Ishikawa (cell line): ENCODE results near the gene TTC8.

Experiments
- CEBPB ChIP-seq: IDR thresholded peaks from 2 replicates; pipeline ENCODE4 v1.6.1; 2012
- CREB1 ChIP-seq: IDR thresholded peaks from 2 replicates; pipeline ENCODE4 v1.6.1; 2012; ENCODE audit warnings: low read depth
- EGR1 ChIP-seq: IDR thresholded peaks from 2 replicates; pipeline ENCODE4 v1.6.1; 2012
- EP300 ChIP-seq: IDR thresholded peaks from 2 replicates; pipeline ENCODE4 v1.6.1; 2012; ENCODE audit warnings: borderline replicate concordance
- FOXM1 ChIP-seq: IDR thresholded peaks from 2 replicates; pipeline ENCODE4 v1.6.1; 2012; ENCODE audit warnings: low read depth, borderline replicate concordance
- MAX ChIP-seq: IDR thresholded peaks from 2 replicates; pipeline ENCODE4 v1.6.1; 2012
- RAD21 ChIP-seq: IDR thresholded peaks from 2 replicates; pipeline ENCODE4 v1.6.1; 2012; ENCODE audit warnings: low read depth
- REST ChIP-seq: IDR thresholded peaks from 2 replicates; pipeline ENCODE4 v1.6.1; 2012; ENCODE audit warnings: low read depth, mild to moderate bottlenecking
- TAF1 ChIP-seq: IDR thresholded peaks from 2 replicates; pipeline ENCODE4 v1.6.1; 2012; ENCODE audit warnings: low read depth, mild to moderate bottlenecking
- TCF12 ChIP-seq: IDR thresholded peaks from 2 replicates; pipeline ENCODE4 v1.6.1; 2012; ENCODE audit warnings: low read depth
- YY1 ChIP-seq: IDR thresholded peaks from 2 replicates; pipeline ENCODE4 v1.6.1; 2012; ENCODE audit warnings: low read depth
- TF ChIP-seq, protein P1 (sequence below): IDR thresholded peaks from 2 replicates; pipeline ENCODE4 v1.6.1; 2012

DNA sequence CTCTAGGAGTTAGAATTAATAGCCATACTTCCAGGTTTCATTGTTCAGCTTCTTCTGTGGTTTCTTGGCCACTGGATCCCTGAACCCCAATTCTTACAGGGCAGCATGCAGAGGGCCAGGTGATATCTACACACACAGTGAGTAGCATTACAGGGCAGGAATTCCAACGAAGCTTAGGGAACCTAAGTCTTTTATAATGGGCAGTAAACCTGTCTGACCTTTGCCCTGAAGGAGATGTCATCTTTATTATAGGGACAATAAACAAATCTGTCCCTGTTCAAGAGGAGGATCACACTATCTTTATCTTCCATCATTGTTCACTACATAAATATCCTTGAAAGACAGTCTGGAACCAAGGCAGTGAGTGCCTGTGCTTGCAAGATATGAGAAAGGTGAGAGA lies 20.0 kb upstream of the TTC8 start:
- TF ChIP-seq, protein P1, sequence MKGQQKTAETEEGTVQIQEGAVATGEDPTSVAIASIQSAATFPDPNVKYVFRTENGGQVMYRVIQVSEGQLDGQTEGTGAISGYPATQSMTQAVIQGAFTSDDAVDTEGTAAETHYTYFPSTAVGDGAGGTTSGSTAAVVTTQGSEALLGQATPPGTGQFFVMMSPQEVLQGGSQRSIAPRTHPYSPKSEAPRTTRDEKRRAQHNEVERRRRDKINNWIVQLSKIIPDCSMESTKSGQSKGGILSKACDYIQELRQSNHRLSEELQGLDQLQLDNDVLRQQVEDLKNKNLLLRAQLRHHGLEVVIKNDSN: no peak
- TF ChIP-seq TAF1 (no peak), YY1 (no peak), CREB1 (no peak), EGR1 (no peak), MAX (no peak), RAD21 (no peak), CEBPB (no peak), REST (no peak), EP300 (no peak), TCF12 (no peak), FOXM1 (no peak)
